COR-L47 (cell line): ENCODE data around the gene EEF2K.

ENCODE experiments used
- DNase-seq: peaks from one replicate; lab custom pipeline; 2025; lab: John Stamatoyannopoulos, UW

EEF2K gene

GRCh38 chr16:22317625-22318024 lies 111.5 kb downstream of the EEF2K start:
- DNase-seq = no peak

- DNase-seq = no peak
These were observed 112.7 kb downstream of the EEF2K start for GRCh38 chr16:22318690-22319358.

- DNase-seq = no peak
These were observed 114.7 kb downstream of the EEF2K start for GRCh38 chr16:22320572-22321339.

- DNase-seq = peak; percentile 50
These were observed 115.4 kb downstream of the EEF2K start for GRCh38 chr16:22321340-22322001.

- no peak for DNase-seq
These were observed 116.0 kb downstream of the EEF2K start for GRCh38 chr16:22322021-22322471.

- no peak for DNase-seq
These were observed 116.7 kb downstream of the EEF2K start for GRCh38 chr16:22322741-22323140.

GRCh38 chr16:22323173-22323958 lies 117.3 kb downstream of the EEF2K start:
- DNase-seq = no peak

GRCh38 chr16:22323959-22324786 lies 118.1 kb downstream of the EEF2K start:
- DNase-seq = no peak

GRCh38 chr16:22324787-22325597 lies 118.9 kb downstream of the EEF2K start:
- no peak for DNase-seq

- no peak for DNase-seq
These were observed 119.7 kb downstream of the EEF2K start for GRCh38 chr16:22325598-22326368.

- no peak for DNase-seq
These were observed 120.2 kb downstream of the EEF2K start for GRCh38 chr16:22326369-22326652.

GRCh38 chr16:22326771-22327445 lies 120.8 kb downstream of the EEF2K start:
- no peak for DNase-seq

GRCh38 chr16:22327446-22327775 lies 121.3 kb downstream of the EEF2K start:
- DNase-seq = no peak

- DNase-seq = no peak
These were observed 122.1 kb downstream of the EEF2K start for GRCh38 chr16:22328081-22328725.

- no peak for DNase-seq
These were observed 123.2 kb downstream of the EEF2K start for GRCh38 chr16:22329199-22329695.

- DNase-seq = no peak
These were observed 124.2 kb downstream of the EEF2K start for GRCh38 chr16:22330326-22330725.

- no peak for DNase-seq
These were observed 127.4 kb downstream of the EEF2K start for GRCh38 chr16:22333457-22333994.

- DNase-seq = no peak
These were observed 129.7 kb downstream of the EEF2K start for GRCh38 chr16:22335668-22336246.
